H1 (cell line): ENCODE results near the gene PCDH8. TPM values are rescaled to one million over a fixed set of nuclear protein-coding genes. Genes with fewer than 3 reads are reported as not detected.

ENCODE experiments used
- CTCF ChIA-PET: fragments of 300-600 bp; sonication (Branson Sonifier 250); formaldehyde crosslinking; loops from one replicate; lab custom pipeline; 2021; ENCODE audit not compliant: partially characterized antibody; lab: Charles Lee
- POLR2A ChIA-PET: fragments of 300-600 bp; sonication (Branson Sonifier 250); formaldehyde crosslinking; loops from one replicate; lab custom pipeline; 2021; ENCODE audit warnings: inconsistent platforms; ENCODE audit not compliant: partially characterized antibody; lab: Charles Lee
- DNase-seq, 2 experiments: peaks; one replicate each; pipeline versions ENCODE4 v3.0.0 to v3.0.0-alpha.2; 2010 to 2022; ENCODE audit warnings: low spot score in 2 of 2, low read depth in 1 of 2, mixed read lengths in 1 of 2
- FAIRE-seq: peaks from 2 replicates; lab custom pipeline; 2011; peaks lifted over from hg19 to GRCh38; lab: Jason Lieb, UNC
- H2AFZ ChIP-seq: 2 replicates; pipeline ENCODE4 v1.8.1; 2012; ENCODE audit warnings: low read length, inconsistent platforms
- H2AK5ac ChIP-seq: 2 replicates; pipeline ENCODE4 v1.6.1; 2013; ENCODE audit warnings: low read depth, low read length
- H2BK120ac ChIP-seq: replicated peaks from 2 replicates; pipeline ENCODE3; 2013; ENCODE audit warnings: low read depth, low read length, inconsistent platforms
- H2BK12ac ChIP-seq: 2 replicates; pipeline ENCODE4 v1.6.1; 2013; ENCODE audit warnings: low read depth, low read length
- H2BK15ac ChIP-seq: 2 replicates; pipeline ENCODE4 v1.6.1; 2013; ENCODE audit warnings: low read length
- H2BK20ac ChIP-seq: 2 replicates; pipeline ENCODE4 v1.6.1; 2013; ENCODE audit warnings: low read length
- H2BK5ac ChIP-seq: 2 replicates; pipeline ENCODE4 v1.6.1; 2013; ENCODE audit warnings: low read depth, low read length
- H3K14ac ChIP-seq: 2 replicates; pipeline ENCODE4 v1.6.1; 2013; ENCODE audit warnings: inconsistent platforms; ENCODE audit not compliant: insufficient read length
- H3K18ac ChIP-seq: 2 replicates; pipeline ENCODE4 v1.6.1; 2013; ENCODE audit warnings: low read length; ENCODE audit errors: extremely low read depth
- H3K23ac ChIP-seq: 2 replicates; pipeline ENCODE4 v1.6.1; 2013; ENCODE audit warnings: inconsistent platforms; ENCODE audit not compliant: insufficient read length
- H3K23me2 ChIP-seq: 2 replicates; pipeline ENCODE4 v1.6.1; 2013; ENCODE audit warnings: low read depth, low read length
- H3K27ac ChIP-seq: 2 replicates; pipeline ENCODE4 v1.6.1; 2011; ENCODE audit warnings: low read depth, low read length, inconsistent platforms
- H3K27me3 ChIP-seq, 4 experiments: replicated peaks in 1 of 4; 1 replicate in 1 of 4; 2 replicates in 3 of 4; pipeline versions ENCODE4 v1.6.1 to v1.8.1; 2011 to 2013; ENCODE audit warnings: low read length in 3 of 4, mild to moderate bottlenecking in 3 of 4, inconsistent platforms in 2 of 4, mixed read lengths in 2 of 4, moderate library complexity in 1 of 4; ENCODE audit not compliant: control insufficient read depth in 3 of 4, insufficient read depth in 3 of 4; ENCODE audit errors: extremely low read depth in 1 of 4
- H3K36me3 ChIP-seq, 4 experiments: 2 replicates each; pipeline versions ENCODE4 v1.6.1 to v1.8.1; 2011 to 2013; ENCODE audit warnings: mild to moderate bottlenecking in 4 of 4, low read length in 3 of 4, moderate library complexity in 2 of 4, control low read depth in 1 of 4, inconsistent platforms in 1 of 4; ENCODE audit not compliant: insufficient read depth in 4 of 4, control insufficient read depth in 2 of 4
- H3K4ac ChIP-seq: replicated peaks from 2 replicates; pipeline ENCODE3; 2013; ENCODE audit warnings: low read length, low read depth, mixed read lengths, inconsistent platforms; ENCODE audit not compliant: insufficient read length
- H3K4me1 ChIP-seq, 4 experiments: replicated peaks in 1 of 4; 1 replicate in 1 of 4; 2 replicates in 3 of 4; pipeline versions ENCODE4 v1.6.1 to v1.8.1; 2011 to 2013; ENCODE audit warnings: low read length in 3 of 4, inconsistent platforms in 2 of 4, mixed read lengths in 1 of 4; ENCODE audit not compliant: insufficient read depth in 4 of 4, control insufficient read depth in 3 of 4
- H3K4me2 ChIP-seq, 2 experiments: 2 replicates each; pipeline versions ENCODE4 v1.6.1 to v1.8.1; 2011 to 2013; ENCODE audit warnings: low read depth in 2 of 2, low read length in 2 of 2, control low read depth in 1 of 2, inconsistent platforms in 1 of 2, mild to moderate bottlenecking in 1 of 2; ENCODE audit not compliant: insufficient read depth in 1 of 2
- H3K4me3 ChIP-seq, 4 experiments: fragments of 200-600, 300-600 bp in 1 of 4; sonication (generic), shearing (Covaris generic), sonication (Bioruptor Twin) in 1 of 4; 2 replicates each; pipeline versions ENCODE4 v1.5.1 to v1.8.1; 2011 to 2016; ENCODE audit warnings: low read length in 4 of 4, low read depth in 3 of 4, control low read depth in 2 of 4, inconsistent platforms in 2 of 4, mild to moderate bottlenecking in 2 of 4, mixed read lengths in 1 of 4, moderate library complexity in 1 of 4; ENCODE audit not compliant: insufficient read depth in 2 of 4; ENCODE audit errors: extremely low read depth in 1 of 4
- H3K56ac ChIP-seq: replicated peaks from 2 replicates; pipeline ENCODE3; 2013; ENCODE audit warnings: low read depth, mild to moderate bottlenecking, mixed read lengths, low read length, inconsistent platforms; ENCODE audit not compliant: insufficient read length
- H3K79me1 ChIP-seq: 2 replicates; pipeline ENCODE4 v1.6.1; 2013; ENCODE audit warnings: low read depth, low read length, control low read depth
- H3K79me2 ChIP-seq, 2 experiments: 2 replicates each; pipeline versions ENCODE4 v1.6.1 to v1.8.1; 2012 to 2013; ENCODE audit warnings: low read length in 2 of 2, mild to moderate bottlenecking in 2 of 2, inconsistent platforms in 1 of 2; ENCODE audit not compliant: insufficient read depth in 2 of 2, control insufficient read depth in 1 of 2
- H3K9ac ChIP-seq, 4 experiments: replicated peaks in 1 of 4; 1 replicate in 1 of 4; 2 replicates in 3 of 4; pipeline versions ENCODE4 v1.6.1 to v1.8.1; 2011 to 2013; ENCODE audit warnings: low read depth in 3 of 4, low read length in 3 of 4, control low read depth in 2 of 4, mild to moderate bottlenecking in 2 of 4, moderate library complexity in 2 of 4, inconsistent platforms in 1 of 4; ENCODE audit errors: extremely low read depth in 1 of 4
- H3K9me3 ChIP-seq, 2 experiments: 2 replicates each; pipeline versions ENCODE4 v1.6.1 to v1.8.1; 2012 to 2013; ENCODE audit warnings: mild to moderate bottlenecking in 2 of 2, moderate library complexity in 2 of 2, control low read depth in 1 of 2, inconsistent platforms in 1 of 2, low read depth in 1 of 2, low read length in 1 of 2, mixed read lengths in 1 of 2; ENCODE audit not compliant: insufficient read depth in 2 of 2
- H4K20me1 ChIP-seq, 2 experiments: replicated peaks in 1 of 2; 2 replicates each; pipeline versions ENCODE3 to v1.8.1; 2011 to 2013; ENCODE audit warnings: inconsistent platforms in 2 of 2, low read length in 2 of 2, mild to moderate bottlenecking in 1 of 2; ENCODE audit not compliant: insufficient read depth in 2 of 2, control insufficient read depth in 1 of 2
- H4K5ac ChIP-seq: 2 replicates; pipeline ENCODE4 v1.6.1; 2013; ENCODE audit warnings: low read length, low read depth, mixed read lengths, inconsistent platforms; ENCODE audit not compliant: insufficient read length
- H4K8ac ChIP-seq: 2 replicates; pipeline ENCODE4 v1.8.0; 2013; ENCODE audit warnings: mild to moderate bottlenecking, moderate library complexity, low read length, inconsistent platforms; ENCODE audit not compliant: insufficient read depth; ENCODE audit errors: extremely low read depth
- H4K91ac ChIP-seq: replicated peaks from 2 replicates; pipeline ENCODE3; 2013; ENCODE audit warnings: low read length, mixed read lengths, inconsistent platforms; ENCODE audit not compliant: insufficient read length
- BCL11A ChIP-seq, 2 experiments: IDR thresholded peaks; one replicate each; pipeline ENCODE4 v1.6.1; 2011; ENCODE audit warnings: low read depth in 2 of 2, low read length in 2 of 2, mild to moderate bottlenecking in 2 of 2
- EP300 ChIP-seq, 2 experiments: IDR thresholded peaks; 1 replicate in 1 of 2; 2 replicates in 1 of 2; pipeline ENCODE4 v1.6.1; 2011 to 2012; ENCODE audit warnings: low read depth in 2 of 2, low read length in 2 of 2, mild to moderate bottlenecking in 2 of 2, borderline replicate concordance in 1 of 2, inconsistent platforms in 1 of 2, moderate library complexity in 1 of 2
- EZH2 ChIP-seq: fragments of 200-600 bp; sonication (generic); IDR thresholded peaks from 2 replicates; pipeline ENCODE4 v1.7.1; 2012; ENCODE audit warnings: low read depth, mild to moderate bottlenecking, moderate library complexity, low read length, inconsistent platforms; ENCODE audit not compliant: severe bottlenecking
- FOSL1 ChIP-seq: IDR thresholded peaks from 2 replicates; pipeline ENCODE4 v1.6.1; 2011; ENCODE audit warnings: mild to moderate bottlenecking, low read depth, low read length, moderate library complexity; ENCODE audit not compliant: insufficient read depth
- GTF2F1 ChIP-seq: IDR thresholded peaks from 2 replicates; pipeline ENCODE4 v1.6.1; 2012; ENCODE audit warnings: low read depth, low read length, improper control_type of control experiment, borderline replicate concordance
- MAFK ChIP-seq: IDR thresholded peaks from 2 replicates; pipeline ENCODE4 v1.6.1; 2012; ENCODE audit warnings: low read depth, mild to moderate bottlenecking, improper control_type of control experiment, low read length
- MAX ChIP-seq: IDR thresholded peaks from 2 replicates; pipeline ENCODE4 v1.6.1; 2012; ENCODE audit warnings: inconsistent platforms
- YY1 ChIP-seq: IDR thresholded peaks from 2 replicates; pipeline ENCODE4 v1.6.1; 2011; ENCODE audit warnings: low read depth, mild to moderate bottlenecking, low read length
- WGBS, 2 experiments: shearing (Covaris generic) in 1 of 2; methylation state at CpG; one replicate each; pipeline versions ENCODE4 v1.1.6 to v1.1.7; 2013 to 2015; ENCODE audit warnings: low lambda C conversion rate in 2 of 2, mixed read lengths in 2 of 2, inconsistent platforms in 1 of 2, low coverage in 1 of 2, missing lambda C conversion rate in 1 of 2; ENCODE audit not compliant: insufficient replicate concordance in 2 of 2, insufficient coverage in 1 of 2, insufficient read length in 1 of 2; ENCODE audit errors: extremely low coverage in 1 of 2, missing lambda C conversion rate in 1 of 2; 5-methylcytosine and 5-hydroxymethylcytosine counted together
- polyA plus RNA-seq, 7 experiments: library from polyadenylated mRNA; depleted of rRNA in 3 of 7; stranded (reverse) in 5 of 7; unstranded in 2 of 7; fragments of >200 nt in 5 of 7; fragments of 200-250 nt in 2 of 7; gene quantifications; 1 replicate in 5 of 7; 2 replicates in 1 of 7; 4 replicates in 1 of 7; pipeline versions ENCODE4 v1.2.1 to v1.2.3, GENCODE V29; 2011 to 2013; ENCODE audit warnings: missing spikeins in 2 of 7, mixed read lengths in 2 of 7
- total RNA-seq: library from RNA; stranded (reverse); fragmentation: NEBNext Ultra II Directional; extraction: Animal tissue kit (Norgen Biotek cat#: 25700); gene quantifications from 2 replicates; pipeline ENCODE4 v1.2.1, GENCODE V29; 2021

The PCDH8 gene
- total and polyA plus RNA-seq, 2 of the 8 experiments (the other 6 are each of a cell fraction or from before 2014, with no cell fraction given) = 0.82 to 1.6 TPM

- no peak overlapping the region for H4K8ac ChIP-seq
- H2AK5ac ChIP-seq = no peak overlapping the region
- no peak for FAIRE-seq
- H3K18ac ChIP-seq = no peak overlapping the region
- H3K14ac ChIP-seq = no peak overlapping the region
- H3K4me2 ChIP-seq = no peak overlapping the region
- H3K4me1 ChIP-seq = peaks cover 0 to 5% (median 2%) of the 10 kb centered on the region in 4 experiments; a peak in 4 of 7 replicates
- H2AFZ ChIP-seq = no peak overlapping the region
- no peak overlapping the region for H2BK120ac ChIP-seq
- no peak overlapping the region for H4K5ac ChIP-seq
- H2BK15ac ChIP-seq = no peak overlapping the region
- peaks cover 0 to 3% of the 10 kb centered on the region in 2 experiments; a peak in 2 of 4 replicates for H3K9me3 ChIP-seq
- no peaks in the 10 kb centered on the region for H3K79me2 ChIP-seq
- H2BK20ac ChIP-seq = no peak overlapping the region
- no peak overlapping the region for H2BK12ac ChIP-seq
- WGBS, 2 experiments = 88% methylated on average over 6 of the region's 6 CpGs; no CpG with 5 or more reads in 1 of the 2 experiments
- no peak overlapping the region for H3K27ac ChIP-seq
- POLR2A ChIA-PET = no interaction called here
- no peak overlapping the region for H3K4ac ChIP-seq
- no peak for DNase-seq
- peaks cover 5 to 10% (median 9%) of the 10 kb centered on the region in 4 experiments for H3K27me3 ChIP-seq
- H3K4me3 ChIP-seq = no peak overlapping the region
- no peaks in the 10 kb centered on the region for H3K23me2 ChIP-seq
- CTCF ChIA-PET = interaction anchor here (3.3 kb wide), 1 partner anchor 9 kb away, joined by 9 read pairs; the partner anchor contains the start of gene PCDH8
- no peaks in the 10 kb centered on the region; a peak in 1 of 8 replicates for H3K36me3 ChIP-seq
- no peak overlapping the region for H3K23ac ChIP-seq
- no peaks in the 10 kb centered on the region for H4K20me1 ChIP-seq
- no peak overlapping the region for H4K91ac ChIP-seq
- H3K56ac ChIP-seq = no peak overlapping the region
- H3K9ac ChIP-seq = no peak overlapping the region
- H3K79me1 ChIP-seq = no peaks in the 10 kb centered on the region
- no peak overlapping the region for H2BK5ac ChIP-seq
- TF ChIP-seq FOSL1 (no peak), MAFK (no peak), EZH2 (no peak), GTF2F1 (no peak), MAX (no peak), BCL11A (IDR thresholded peaks at IDR 0.05; ENCODE audit: low read depth in 2 of 2, low read length in 2 of 2) (no peak), YY1 (no peak), EP300 (IDR thresholded peaks at IDR 0.05; ENCODE audit: borderline replicate concordance in 1 of 2, low read depth in 2 of 2, low read length in 2 of 2) (no peak)
Observed at GRCh38 chr13:52840066-52840465, 8.4 kb downstream of the PCDH8 start.
